Measurements from ENCODE around the gene HES3.

- TF ChIP-seq CTCF (IDR thresholded peaks at IDR 0.05; ENCODE audit: low read depth, low read length, poor library complexity, severe bottlenecking) = no peak
- TF ChIP-seq EZH2phosphoT487 (IDR thresholded peaks at IDR 0.05; ENCODE audit: borderline replicate concordance, low read length) = no peak
Measured at GRCh38 chr1:6260433-6260934, 16.5 kb downstream of the HES3 start.

Measured in DOHH2 (cell line).